Panc1 (cell line): ENCODE data around the gene HCST.

Experiments used
- CTCF ChIP-seq: fragments of 450-650 bp; IDR thresholded peaks from 2 replicates; pipeline ENCODE4 v1.5.1; 2017; ENCODE audit warnings: mild to moderate bottlenecking
- POLR2AphosphoS5 ChIP-seq: IDR thresholded peaks from 2 replicates; pipeline ENCODE4 v1.6.1; 2012; ENCODE audit warnings: mild to moderate bottlenecking, low read depth, low read length, moderate library complexity
- REST ChIP-seq, 2 experiments: IDR thresholded peaks; 2 replicates each; pipeline ENCODE4 v1.6.1; 2011 to 2012; ENCODE audit warnings: low read depth in 2 of 2, control low read depth in 1 of 2, low read length in 1 of 2, mild to moderate bottlenecking in 1 of 2, moderate library complexity in 1 of 2; ENCODE audit not compliant: insufficient read depth in 1 of 2
- TCF7L2 ChIP-seq: IDR thresholded peaks from 2 replicates; pipeline ENCODE4 v1.6.1; 2011; ENCODE audit warnings: mild to moderate bottlenecking, low read depth, low read length, inconsistent platforms

- TF ChIP-seq CTCF = no peak
- no peak for TF ChIP-seq POLR2AphosphoS5
- TF ChIP-seq REST (IDR thresholded peaks at IDR 0.05; ENCODE audit: insufficient read depth in 1 of 2, low read depth in 2 of 2, low read length in 1 of 2) = no peak
- TF ChIP-seq TCF7L2 = no peak
Measured at GRCh38 chr19:35902870-35903475, 644 bp downstream of the HCST start.
